Activated T-helper 2 cell treated with anti-CD3 and anti-CD28 coated beads, Interferon-gamma antibody, Interleukin-2, Interleukin-4, amounts not matched to agents 10 μg/mL and 5 μg/mL and 100 μg/mL, durations not matched to agents 14 hours and 24 hours and 36 hours (primary cell): ENCODE measurements around the gene FNDC7. TPM values are rescaled to one million over a fixed set of nuclear protein-coding genes. Genes with fewer than 3 reads are reported as not detected.
"Not testable (repeated sequence)": the region's sequence is repeated elsewhere in the genome, so short reads cannot be mapped to it uniquely, and the experiment has no call there.

ENCODE experiments used
- DNase-seq: peaks from one replicate; pipeline ENCODE4 v3.0.0; 2021; ENCODE audit warnings: low spot score
- H3K27ac Mint-ChIP-seq: one replicate; pipeline ENCODE4 v1.8.0; 2021; ENCODE audit warnings: mixed read lengths
- H3K27me3 Mint-ChIP-seq: one replicate; pipeline ENCODE4 v1.8.0; 2021; ENCODE audit warnings: low read depth, mixed read lengths
- H3K36me3 Mint-ChIP-seq: one replicate; pipeline ENCODE4 v1.8.0; 2021; ENCODE audit warnings: low read depth, mixed read lengths
- H3K4me1 Mint-ChIP-seq: one replicate; pipeline ENCODE4 v1.8.0; 2021; ENCODE audit warnings: low read depth, mixed read lengths
- H3K4me3 Mint-ChIP-seq: one replicate; pipeline ENCODE4 v1.8.0; 2021; ENCODE audit warnings: low read depth, mild to moderate bottlenecking, moderate library complexity, mixed read lengths
- H3K9me3 Mint-ChIP-seq: one replicate; pipeline ENCODE4 v1.8.0; 2021; ENCODE audit warnings: mixed read lengths
- intact Hi-C: fragments of 100-400 bp; cut with micrococcal nuclease; formaldehyde crosslinking; loops from one replicate; pipeline ENCODE4 v1.15.1; 2023
- total RNA-seq: library from RNA; stranded (reverse); gene quantifications from 2 replicates; pipeline ENCODE4 v1.2.3, GENCODE V29; 2022

FNDC7 gene, protein sequence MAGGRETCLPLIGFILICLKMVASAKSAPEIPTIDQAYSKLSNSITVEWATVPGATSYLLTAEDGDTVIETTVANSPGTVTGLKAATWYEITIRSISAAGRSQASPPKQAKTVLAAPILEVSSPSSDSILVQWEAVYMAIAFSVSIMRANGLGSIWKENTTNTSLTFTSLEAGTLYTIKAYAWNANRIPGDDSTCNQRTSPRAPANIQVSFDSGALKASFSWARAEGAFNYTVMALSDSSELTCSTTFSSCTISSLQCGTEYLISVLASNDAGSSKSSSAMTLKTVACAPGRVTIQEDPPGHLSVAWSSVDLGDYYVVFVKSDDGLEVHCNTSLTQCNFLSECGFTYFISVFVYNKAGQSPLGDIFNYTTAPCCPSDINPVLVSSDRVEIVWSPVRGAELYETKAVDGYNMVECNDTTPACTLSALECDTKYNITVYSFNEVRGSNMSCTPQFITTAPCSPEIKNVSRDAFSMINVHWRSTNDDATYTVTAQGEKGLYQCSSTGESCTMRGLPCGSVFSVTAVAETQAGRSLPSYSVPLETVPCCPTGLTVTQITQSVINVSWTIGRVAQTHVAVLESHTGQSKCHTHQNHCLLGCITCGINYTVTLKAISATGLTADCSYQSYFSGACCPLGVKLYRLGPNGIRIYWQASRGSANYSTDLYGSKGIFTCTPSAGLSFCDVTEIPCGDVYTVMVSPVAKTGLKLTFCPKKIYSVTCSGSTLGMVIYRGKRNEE
- total RNA-seq, result 0.05 TPM in 1 of 2 replicates, not detected in the other

GRCh38 chr1:108712606-108713150 lies at the start of gene FNDC7:
Gene FNDC7 (plus strand): TSS chr1:108712908. CDS start chr1:108712934, 26 bp downstream.
- no peak within 1 kb of the TSS for H3K27ac Mint-ChIP-seq
- peaks cover 14% of the 10 kb centered on the region for H3K4me1 Mint-ChIP-seq
- no peak within 1 kb of the TSS for H3K4me3 Mint-ChIP-seq
- no peaks in the 10 kb centered on the region for H3K36me3 Mint-ChIP-seq
- intact Hi-C loops, result no loop called here
- no peak for DNase-seq
- no peaks in the 10 kb centered on the region for H3K9me3 Mint-ChIP-seq
- peaks cover 23% of the 10 kb centered on the region for H3K27me3 Mint-ChIP-seq

DNA sequence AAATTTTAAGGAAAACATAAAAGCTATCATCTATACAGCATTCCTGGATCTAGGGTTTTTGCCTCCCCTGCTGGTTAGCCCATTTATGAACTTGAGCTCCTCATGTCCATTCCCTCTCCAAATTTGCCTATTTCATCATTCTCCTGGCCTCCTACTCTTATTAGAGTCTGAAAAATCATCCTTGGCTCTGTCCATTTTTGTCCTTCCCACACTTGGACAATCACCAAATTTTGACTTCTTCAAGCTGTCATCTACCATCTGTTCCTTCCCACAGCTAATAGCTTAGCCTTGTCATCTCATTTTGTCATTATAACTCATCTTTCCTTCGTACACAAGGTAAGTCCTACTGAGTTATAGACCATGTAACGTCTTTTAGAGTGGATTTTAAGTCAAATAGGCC lies 49.6 kb upstream of the FNDC7 start:
- Mint-ChIP-seq H3K27ac (no peak overlapping the region), H3K4me1 (peaks cover 30% of the 10 kb centered on the region), H3K4me3 (peak overlapping the region; percentile 2), H3K27me3 (no peaks in the 10 kb centered on the region), H3K36me3 (no peaks in the 10 kb centered on the region), H3K9me3 (no peaks in the 10 kb centered on the region)
- DNase-seq, result no peak
- intact Hi-C loops, result no loop called here

GRCh38 chr1:108664481-108664880 lies 48.2 kb upstream of the FNDC7 start:
- Mint-ChIP-seq H3K4me3 (no peak overlapping the region), H3K4me1 (peaks cover 25% of the 10 kb centered on the region), H3K9me3 (no peaks in the 10 kb centered on the region), H3K36me3 (no peaks in the 10 kb centered on the region), H3K27ac (no peak overlapping the region), H3K27me3 (no peaks in the 10 kb centered on the region)
- no peak for DNase-seq
- intact Hi-C loops, result no loop called here

DNA sequence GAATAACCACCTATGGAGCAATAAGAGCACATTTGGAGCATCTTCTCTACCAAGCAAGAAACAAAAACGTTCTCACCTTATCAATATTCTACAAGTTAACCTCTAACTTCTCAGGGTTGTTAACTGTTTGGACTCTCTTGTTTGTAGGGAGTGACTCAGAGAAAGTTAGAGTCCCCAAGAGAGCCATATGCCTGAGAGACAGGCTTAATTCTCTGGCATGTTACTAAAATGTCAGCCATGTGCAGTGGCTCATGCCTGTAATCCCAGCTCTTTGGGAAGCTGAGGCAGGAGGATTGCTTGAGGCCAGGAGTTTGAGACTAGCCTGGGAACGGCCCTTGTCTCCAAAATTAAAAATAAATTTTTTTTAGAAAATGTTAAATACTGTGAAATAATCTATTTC lies 47.6 kb upstream of the FNDC7 start:
- no peaks in the 10 kb centered on the region for H3K27me3 Mint-ChIP-seq
- intact Hi-C loops, result no loop called here
- H3K27ac Mint-ChIP-seq, result no peak overlapping the region
- H3K4me3 Mint-ChIP-seq, result no peak overlapping the region
- no peak for DNase-seq
- no peaks in the 10 kb centered on the region for H3K36me3 Mint-ChIP-seq
- no peaks in the 10 kb centered on the region for H3K9me3 Mint-ChIP-seq
- H3K4me1 Mint-ChIP-seq, result peaks cover 23% of the 10 kb centered on the region

DNA sequence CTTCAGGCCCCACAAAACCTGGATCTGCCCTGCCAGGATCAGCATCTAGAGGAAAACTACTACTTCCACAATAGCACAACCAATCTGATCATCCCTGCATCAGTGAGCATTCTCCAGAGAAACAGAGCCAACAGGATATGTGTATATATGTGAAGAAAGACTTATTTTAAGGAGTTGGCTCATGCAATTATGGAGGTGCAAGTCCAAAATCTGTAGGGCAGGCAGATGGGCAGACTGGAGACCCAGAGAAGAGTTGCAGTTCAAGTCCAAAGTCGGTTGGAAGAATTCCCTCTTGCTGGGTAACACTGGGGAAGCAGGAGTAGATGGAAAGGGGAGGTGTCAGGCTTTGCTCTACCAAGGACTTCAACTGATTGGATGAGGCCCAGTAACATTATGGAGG lies 46.9 kb upstream of the FNDC7 start:
- Mint-ChIP-seq H3K36me3 (no peaks in the 10 kb centered on the region), H3K9me3 (no peaks in the 10 kb centered on the region), H3K27ac (no peak overlapping the region), H3K27me3 (no peaks in the 10 kb centered on the region), H3K4me3 (no peak overlapping the region), H3K4me1 (peaks cover 19% of the 10 kb centered on the region)
- DNase-seq, result no peak
- intact Hi-C loops, result no loop called here

- DNase-seq, H3K36me3 Mint-ChIP-seq, H3K27me3 Mint-ChIP-seq, H3K9me3 Mint-ChIP-seq, H3K4me3 Mint-ChIP-seq, intact Hi-C loops, H3K27ac Mint-ChIP-seq: not testable (repeated sequence)
- H3K4me1 Mint-ChIP-seq, result peaks cover 16% of the 10 kb centered on the region
These were observed 45.3 kb upstream of the FNDC7 start for GRCh38 chr1:108667422-108667821.

- H3K4me3 Mint-ChIP-seq, result no peak overlapping the region
- H3K27me3 Mint-ChIP-seq, result peaks cover 11% of the 10 kb centered on the region
- H3K27ac Mint-ChIP-seq, result no peak overlapping the region
- H3K4me1 Mint-ChIP-seq, result peaks cover 9% of the 10 kb centered on the region
- intact Hi-C loops, result no loop called here
- H3K36me3 Mint-ChIP-seq, result no peaks in the 10 kb centered on the region
- H3K9me3 Mint-ChIP-seq, result peaks cover 7% of the 10 kb centered on the region
- no peak for DNase-seq
These were observed 43.9 kb upstream of the FNDC7 start for GRCh38 chr1:108668777-108669176.

DNA sequence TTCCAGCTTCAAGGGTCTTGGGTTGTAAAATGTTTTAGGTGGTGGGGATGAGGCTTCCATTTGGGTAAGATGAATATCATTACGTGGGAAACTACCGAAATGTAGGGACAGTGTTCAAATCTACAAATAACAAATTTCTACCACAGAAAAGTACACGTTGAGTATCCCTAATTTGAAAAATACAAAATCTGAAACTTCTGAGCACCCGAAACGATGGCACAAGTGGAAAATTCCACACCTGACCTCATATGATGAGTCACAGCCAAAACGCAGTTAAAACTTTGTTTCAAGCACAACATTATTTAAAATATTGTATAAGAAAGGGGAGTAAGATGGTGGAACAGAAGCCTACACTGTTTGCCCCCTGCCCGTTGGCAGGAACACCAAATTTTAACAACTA lies 43.0 kb upstream of the FNDC7 start:
- Mint-ChIP-seq H3K36me3 (no peaks in the 10 kb centered on the region), H3K27me3 (peaks cover 14% of the 10 kb centered on the region), H3K9me3 (peaks cover 7% of the 10 kb centered on the region), H3K4me3 (no peak overlapping the region), H3K4me1 (peaks cover 9% of the 10 kb centered on the region), H3K27ac (no peak overlapping the region)
- intact Hi-C loops, result no loop called here
- no peak for DNase-seq

DNA sequence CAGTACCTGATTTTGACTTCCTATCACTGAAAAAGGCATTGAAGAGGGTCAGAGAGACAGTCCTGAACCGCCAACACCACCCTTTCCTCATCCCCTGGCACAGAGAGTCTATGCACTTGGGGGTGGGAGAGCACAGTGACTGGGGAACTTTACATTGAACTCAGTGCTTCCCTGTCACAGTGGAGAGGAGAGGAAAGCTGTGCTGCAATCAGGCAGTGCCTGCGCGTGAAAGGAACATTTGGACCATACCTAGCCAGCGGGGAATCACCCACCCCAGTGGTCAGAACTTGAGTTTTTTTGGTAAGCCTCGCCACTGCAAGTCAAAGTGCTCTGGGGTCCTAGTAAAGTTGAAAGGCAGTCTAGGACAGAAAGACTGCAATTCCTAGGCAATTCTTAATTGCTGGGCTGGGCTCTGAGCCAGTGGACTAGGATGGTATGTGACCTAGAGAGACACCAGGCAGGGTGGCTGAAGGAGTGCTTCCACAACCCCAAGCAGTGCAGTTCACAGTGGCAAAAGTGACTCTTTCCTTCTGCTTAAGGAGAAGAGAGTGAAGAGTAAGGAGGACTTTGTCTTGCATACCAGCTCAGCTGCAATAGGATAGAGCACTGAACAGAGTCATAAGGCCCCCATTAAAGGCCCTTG lies 42.5 kb upstream of the FNDC7 start:
- peaks cover 14% of the 10 kb centered on the region for H3K27me3 Mint-ChIP-seq
- peaks cover 7% of the 10 kb centered on the region for H3K9me3 Mint-ChIP-seq
- no peak overlapping the region for H3K27ac Mint-ChIP-seq
- H3K4me3 Mint-ChIP-seq, result no peak overlapping the region
- intact Hi-C loops, result no loop called here
- no peaks in the 10 kb centered on the region for H3K36me3 Mint-ChIP-seq
- no peak for DNase-seq
- H3K4me1 Mint-ChIP-seq, result peaks cover 9% of the 10 kb centered on the region

DNA sequence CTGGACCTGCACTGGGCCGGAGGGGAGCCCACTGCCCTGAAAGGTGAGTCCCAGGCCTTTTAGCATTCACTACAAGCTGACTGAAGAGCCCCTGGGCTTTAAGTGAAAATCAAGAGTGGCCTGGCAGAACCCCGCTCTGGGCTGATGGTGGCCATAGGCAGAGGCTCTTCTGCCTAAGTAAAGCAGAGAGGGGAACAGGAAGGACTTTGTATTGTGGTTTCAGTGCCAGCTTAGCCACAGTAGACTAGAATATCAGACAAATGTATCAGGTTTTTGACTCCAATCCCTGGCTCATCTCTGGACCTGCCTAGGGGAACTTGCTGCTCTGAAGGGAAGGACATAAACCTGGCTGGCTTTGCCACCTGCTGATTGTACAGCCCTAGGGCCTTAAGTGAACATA lies 41.6 kb upstream of the FNDC7 start:
- Mint-ChIP-seq H3K27me3 (peaks cover 14% of the 10 kb centered on the region), H3K4me3 (no peak overlapping the region), H3K36me3 (no peaks in the 10 kb centered on the region), H3K4me1 (peaks cover 9% of the 10 kb centered on the region), H3K27ac (no peak overlapping the region), H3K9me3 (peaks cover 7% of the 10 kb centered on the region)
- intact Hi-C loops, result no loop called here
- no peak for DNase-seq

GRCh38 chr1:108678706-108679105 lies 34.0 kb upstream of the FNDC7 start:
- Mint-ChIP-seq H3K27ac (no peak overlapping the region), H3K9me3 (no peaks in the 10 kb centered on the region), H3K27me3 (peaks cover 5% of the 10 kb centered on the region), H3K36me3 (no peaks in the 10 kb centered on the region), H3K4me3 (no peak overlapping the region), H3K4me1 (peaks cover 14% of the 10 kb centered on the region)
- DNase-seq, result no peak
- intact Hi-C loops, result no loop called here

DNA sequence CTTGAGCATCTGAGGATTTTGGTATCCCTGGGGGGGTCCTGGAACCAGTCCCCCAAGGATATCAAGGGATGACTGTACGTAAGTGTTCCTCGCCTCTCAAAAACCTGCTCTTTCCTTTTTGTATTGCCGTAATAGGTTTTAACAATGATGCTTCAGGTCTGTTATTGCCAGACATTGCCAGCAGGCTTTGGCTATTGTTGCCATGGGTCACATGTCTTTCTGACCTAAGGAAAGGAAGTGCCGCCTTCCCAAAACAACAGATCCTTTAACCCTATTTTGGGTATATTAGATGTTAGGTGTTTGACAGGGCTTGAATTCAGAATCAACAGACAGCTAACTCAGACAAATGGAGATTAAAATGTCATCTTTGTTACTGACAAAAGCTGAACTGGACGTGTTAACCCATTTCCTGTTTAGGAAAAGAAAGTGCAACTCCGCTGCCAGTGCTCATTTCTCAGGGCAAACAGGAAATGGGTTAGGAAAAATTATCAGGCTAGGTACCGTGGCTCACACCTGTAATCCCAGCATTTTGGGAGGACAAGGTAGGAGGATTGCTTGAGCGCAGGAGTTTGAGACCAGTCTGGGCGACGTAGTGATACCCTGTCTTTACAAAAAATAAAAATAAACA lies 33.0 kb upstream of the FNDC7 start:
- Mint-ChIP-seq H3K4me3 (no peak overlapping the region), H3K27me3 (peaks cover 4% of the 10 kb centered on the region), H3K4me1 (peaks cover 14% of the 10 kb centered on the region), H3K9me3 (no peaks in the 10 kb centered on the region), H3K36me3 (no peaks in the 10 kb centered on the region), H3K27ac (peak overlapping the region; percentile 17)
- DNase-seq, result no peak
- intact Hi-C loops, result no loop called here
